Stimulated activated CD4-positive, alpha-beta T cell treated with anti-CD3 and anti-CD28 coated beads, Interleukin-4, amount 100 ng/mL, for 48 hours (primary cell): ENCODE measurements around the gene THRB.

ENCODE experiments used
- DNase-seq, 2 donors: peaks; one replicate each; pipeline ENCODE4 v3.0.0-alpha.2; 2020; ENCODE audit warnings: low read depth in 2 of 2

THRB gene

GRCh38 chr3:24311881-24312280, 182.8 kb downstream of the THRB start:
- no peak for DNase-seq

GRCh38 chr3:24310887-24311286, 183.8 kb downstream of the THRB start:
- no peak for DNase-seq

GRCh38 chr3:24306518-24306917, 188.1 kb downstream of the THRB start:
- DNase-seq: no peak

GRCh38 chr3:24305795-24306467, 188.7 kb downstream of the THRB start:
- no peak for DNase-seq

GRCh38 chr3:24303057-24303754, 191.4 kb downstream of the THRB start:
- DNase-seq: no peak

- DNase-seq: no peak
Observed at GRCh38 chr3:24302396-24302795, 192.3 kb downstream of the THRB start.

GRCh38 chr3:24300949-24301348, 193.7 kb downstream of the THRB start:
- DNase-seq: no peak

- no peak for DNase-seq
Observed at GRCh38 chr3:24299806-24300626, 194.6 kb downstream of the THRB start.

- no peak for DNase-seq
Observed at GRCh38 chr3:24299246-24299805, 195.3 kb downstream of the THRB start.

- DNase-seq: no peak
Observed at GRCh38 chr3:24296441-24297205, 198.0 kb downstream of the THRB start.

GRCh38 chr3:24294150-24294549, 200.5 kb downstream of the THRB start:
- DNase-seq: no peak

GRCh38 chr3:24291646-24292045, 203.0 kb downstream of the THRB start:
- DNase-seq: no peak

GRCh38 chr3:24290596-24290995, 204.1 kb downstream of the THRB start:
- no peak for DNase-seq

- DNase-seq: no peak
Observed at GRCh38 chr3:24288496-24289236, 206.0 kb downstream of the THRB start.

- no peak for DNase-seq
Observed at GRCh38 chr3:24287755-24288450, 206.7 kb downstream of the THRB start.

GRCh38 chr3:24286405-24286804, 208.2 kb downstream of the THRB start:
- no peak for DNase-seq

- DNase-seq: no peak
Observed at GRCh38 chr3:24278543-24278942, 216.1 kb downstream of the THRB start.

GRCh38 chr3:24273491-24273890, 221.2 kb downstream of the THRB start:
- no peak for DNase-seq

GRCh38 chr3:24272875-24273274, 221.8 kb downstream of the THRB start:
- DNase-seq: no peak

- no peak for DNase-seq
Observed at GRCh38 chr3:24272408-24272807, 222.2 kb downstream of the THRB start.
